Activated CD4-positive, alpha-beta T cell treated with anti-CD3 and anti-CD28 coated beads, Interleukin-2, amount 10 ng/mL, durations not matched to agents 24 days and 14 days (primary cell): ENCODE results near the gene UBE3B. TPM values are rescaled to one million over a fixed set of nuclear protein-coding genes. Genes with fewer than 3 reads are reported as not detected.
"Not testable (repeated sequence)": the region's sequence is repeated elsewhere in the genome, so short reads cannot be mapped to it uniquely, and the experiment has no call there.

Source experiments
- DNase-seq: peaks from one replicate; pipeline ENCODE4 v3.0.0; 2022
- H3K27ac Mint-ChIP-seq: one replicate; pipeline ENCODE4 v1.8.0; 2022; ENCODE audit warnings: mild to moderate bottlenecking, mixed read lengths
- H3K27me3 Mint-ChIP-seq: one replicate; pipeline ENCODE4 v1.8.0; 2022; ENCODE audit warnings: mixed read lengths
- H3K36me3 Mint-ChIP-seq: one replicate; pipeline ENCODE4 v1.8.0; 2022; ENCODE audit warnings: low read depth, mild to moderate bottlenecking, mixed read lengths
- H3K4me1 Mint-ChIP-seq: one replicate; pipeline ENCODE4 v1.8.0; 2021; ENCODE audit warnings: mixed read lengths
- H3K4me3 Mint-ChIP-seq: one replicate; pipeline ENCODE4 v1.8.0; 2022; ENCODE audit warnings: mild to moderate bottlenecking, moderate library complexity, mixed read lengths
- H3K9me3 Mint-ChIP-seq: one replicate; pipeline ENCODE4 v1.8.0; 2021; ENCODE audit warnings: mixed read lengths
- intact Hi-C: fragments of 100-400 bp; cut with micrococcal nuclease; formaldehyde crosslinking; loops from one replicate; pipeline ENCODE4 v1.15.1; 2023
- total RNA-seq: library from RNA; stranded (reverse); gene quantifications from 2 replicates; pipeline ENCODE4 v1.2.3, GENCODE V29; 2022

The UBE3B gene
- 28.9 and 32.2 TPM in 2 replicates for total RNA-seq

GRCh38 chr12:109477185-109477962 lies at the start of gene UBE3B, which contains the start of gene KCTD10:
Gene UBE3B, plus strand, starts transcription at chr12:109477634. Its CDS starts 5,918 bp downstream, at chr12:109483552.
Gene KCTD10, minus strand, starts transcription at chr12:109477300. Its CDS starts 38 bp downstream, at chr12:109477262.
- Mint-ChIP-seq H3K27me3 (peaks cover 2% of the 10 kb centered on the region), H3K4me3 (peak within 1 kb of the TSS; percentile 94), H3K4me1 (peaks cover 30% of the 10 kb centered on the region), H3K36me3 (peaks cover 11% of the 10 kb centered on the region), H3K9me3 (no peaks in the 10 kb centered on the region), H3K27ac (peak within 1 kb of the TSS; percentile 99)
- DNase-seq = peak; percentile 97
- intact Hi-C loops = loop anchor here (1.0 to 5.0 kb wide), 3 partner anchors 50 to 236 kb away; partner anchors contain the start of genes FAM222A, MMAB and MVK

- Mint-ChIP-seq H3K27ac (no peak overlapping the region), H3K27me3 (peaks cover 3% of the 10 kb centered on the region), H3K36me3 (no peaks in the 10 kb centered on the region), H3K4me1 (peaks cover 5% of the 10 kb centered on the region), H3K4me3 (no peak overlapping the region), H3K9me3 (no peaks in the 10 kb centered on the region)
- intact Hi-C loops = loop anchor here (1.0 to 5.0 kb wide), 3 partner anchors 49 to 417 kb away; partner anchors contain the start of genes KCTD10 and UBE3B
- peak; percentile 92 for DNase-seq
These were observed 49.3 kb upstream of the UBE3B start for GRCh38 chr12:109428037-109428629.

- H3K9me3 Mint-ChIP-seq, DNase-seq, H3K36me3 Mint-ChIP-seq, H3K27ac Mint-ChIP-seq, H3K4me3 Mint-ChIP-seq, H3K27me3 Mint-ChIP-seq, H3K4me1 Mint-ChIP-seq: not testable (repeated sequence)
- intact Hi-C loops = loop anchor here (1.0 to 5.0 kb wide), 3 partner anchors 48 to 416 kb away; partner anchors contain the start of genes KCTD10 and UBE3B
These were observed 48.6 kb upstream of the UBE3B start for GRCh38 chr12:109428804-109429203.

GRCh38 chr12:109430244-109430643 lies 47.2 kb upstream of the UBE3B start:
- H3K27ac Mint-ChIP-seq = no peak overlapping the region
- H3K4me3 Mint-ChIP-seq = no peak overlapping the region
- no peak for DNase-seq
- intact Hi-C loops = no loop called here
- no peaks in the 10 kb centered on the region for H3K9me3 Mint-ChIP-seq
- peaks cover 8% of the 10 kb centered on the region for H3K4me1 Mint-ChIP-seq
- no peaks in the 10 kb centered on the region for H3K36me3 Mint-ChIP-seq
- H3K27me3 Mint-ChIP-seq = no peaks in the 10 kb centered on the region

- no peaks in the 10 kb centered on the region for H3K9me3 Mint-ChIP-seq
- no peaks in the 10 kb centered on the region for H3K27me3 Mint-ChIP-seq
- peaks cover 8% of the 10 kb centered on the region for H3K4me1 Mint-ChIP-seq
- intact Hi-C loops = no loop called here
- H3K27ac Mint-ChIP-seq = peak overlapping the region; percentile 41
- no peaks in the 10 kb centered on the region for H3K36me3 Mint-ChIP-seq
- H3K4me3 Mint-ChIP-seq = no peak overlapping the region
- DNase-seq = no peak
These were observed 45.0 kb upstream of the UBE3B start for GRCh38 chr12:109432431-109432830.

GRCh38 chr12:109432842-109433304 lies 44.6 kb upstream of the UBE3B start:
- intact Hi-C loops = loop anchor here (1.0 kb wide), 1 partner anchor 342 kb away; no protein-coding TSS in a partner anchor
- no peak overlapping the region for H3K4me3 Mint-ChIP-seq
- DNase-seq = peak; percentile 94
- H3K36me3 Mint-ChIP-seq = no peaks in the 10 kb centered on the region
- H3K9me3 Mint-ChIP-seq = no peaks in the 10 kb centered on the region
- H3K27ac Mint-ChIP-seq = peak overlapping the region; percentile 41
- H3K4me1 Mint-ChIP-seq = peaks cover 8% of the 10 kb centered on the region
- no peaks in the 10 kb centered on the region for H3K27me3 Mint-ChIP-seq

- no peaks in the 10 kb centered on the region for H3K27me3 Mint-ChIP-seq
- no peaks in the 10 kb centered on the region for H3K9me3 Mint-ChIP-seq
- H3K36me3 Mint-ChIP-seq = no peaks in the 10 kb centered on the region
- no peak for DNase-seq
- intact Hi-C loops = loop anchor here (1.0 kb wide), 1 partner anchor 342 kb away; no protein-coding TSS in a partner anchor
- H3K4me3 Mint-ChIP-seq = no peak overlapping the region
- no peak overlapping the region for H3K27ac Mint-ChIP-seq
- H3K4me1 Mint-ChIP-seq = peaks cover 8% of the 10 kb centered on the region
These were observed 43.8 kb upstream of the UBE3B start for GRCh38 chr12:109433618-109434017.

- no peak overlapping the region for H3K27ac Mint-ChIP-seq
- no peak for DNase-seq
- no peak overlapping the region for H3K4me3 Mint-ChIP-seq
- H3K27me3 Mint-ChIP-seq = no peaks in the 10 kb centered on the region
- H3K9me3 Mint-ChIP-seq = no peaks in the 10 kb centered on the region
- peaks cover 8% of the 10 kb centered on the region for H3K4me1 Mint-ChIP-seq
- intact Hi-C loops = no loop called here
- no peaks in the 10 kb centered on the region for H3K36me3 Mint-ChIP-seq
These were observed 42.9 kb upstream of the UBE3B start for GRCh38 chr12:109434582-109434981.

- no peak overlapping the region for H3K4me3 Mint-ChIP-seq
These were observed 41.8 kb upstream of the UBE3B start for GRCh38 chr12:109435428-109436187.

GRCh38 chr12:109436188-109436560 lies 41.3 kb upstream of the UBE3B start:
- H3K36me3 Mint-ChIP-seq = no peaks in the 10 kb centered on the region
- H3K4me1 Mint-ChIP-seq = peaks cover 8% of the 10 kb centered on the region
- no peak overlapping the region for H3K27ac Mint-ChIP-seq
- no peak for DNase-seq
- intact Hi-C loops = no loop called here
- no peaks in the 10 kb centered on the region for H3K9me3 Mint-ChIP-seq
- no peaks in the 10 kb centered on the region for H3K27me3 Mint-ChIP-seq
- H3K4me3 Mint-ChIP-seq = no peak overlapping the region

More at GRCh38 chr12:109435428-109436187, 41.8 kb upstream of the UBE3B start:
- peaks cover 8% of the 10 kb centered on the region for H3K4me1 Mint-ChIP-seq
- DNase-seq = no peak
- H3K36me3 Mint-ChIP-seq = no peaks in the 10 kb centered on the region
- intact Hi-C loops = no loop called here
- H3K9me3 Mint-ChIP-seq = no peaks in the 10 kb centered on the region
- no peak overlapping the region for H3K27ac Mint-ChIP-seq
- H3K27me3 Mint-ChIP-seq = no peaks in the 10 kb centered on the region

- H3K36me3 Mint-ChIP-seq = no peaks in the 10 kb centered on the region
- no peaks in the 10 kb centered on the region for H3K4me1 Mint-ChIP-seq
- DNase-seq = no peak
- no peak overlapping the region for H3K4me3 Mint-ChIP-seq
- intact Hi-C loops = no loop called here
- H3K9me3 Mint-ChIP-seq = no peaks in the 10 kb centered on the region
- no peaks in the 10 kb centered on the region for H3K27me3 Mint-ChIP-seq
- H3K27ac Mint-ChIP-seq = no peak overlapping the region
These were observed 38.3 kb upstream of the UBE3B start for GRCh38 chr12:109439181-109439580.

GRCh38 chr12:109439951-109440350 lies 37.5 kb upstream of the UBE3B start:
- H3K36me3 Mint-ChIP-seq = not testable (repeated sequence)

GRCh38 chr12:109440851-109441490 lies 36.5 kb upstream of the UBE3B start:
- no peak overlapping the region for H3K4me3 Mint-ChIP-seq
- H3K27ac Mint-ChIP-seq = no peak overlapping the region
- no peaks in the 10 kb centered on the region for H3K36me3 Mint-ChIP-seq
- no peaks in the 10 kb centered on the region for H3K27me3 Mint-ChIP-seq
- no peaks in the 10 kb centered on the region for H3K4me1 Mint-ChIP-seq
- intact Hi-C loops = no loop called here
- no peaks in the 10 kb centered on the region for H3K9me3 Mint-ChIP-seq
- DNase-seq = no peak

More at GRCh38 chr12:109439951-109440350, 37.5 kb upstream of the UBE3B start:
- DNase-seq, H3K4me1 Mint-ChIP-seq, H3K27me3 Mint-ChIP-seq, H3K9me3 Mint-ChIP-seq, intact Hi-C loops, H3K4me3 Mint-ChIP-seq, H3K27ac Mint-ChIP-seq: not testable (repeated sequence)
